ENCODE data around the gene DHPS.

Gene DHPS

DNA sequence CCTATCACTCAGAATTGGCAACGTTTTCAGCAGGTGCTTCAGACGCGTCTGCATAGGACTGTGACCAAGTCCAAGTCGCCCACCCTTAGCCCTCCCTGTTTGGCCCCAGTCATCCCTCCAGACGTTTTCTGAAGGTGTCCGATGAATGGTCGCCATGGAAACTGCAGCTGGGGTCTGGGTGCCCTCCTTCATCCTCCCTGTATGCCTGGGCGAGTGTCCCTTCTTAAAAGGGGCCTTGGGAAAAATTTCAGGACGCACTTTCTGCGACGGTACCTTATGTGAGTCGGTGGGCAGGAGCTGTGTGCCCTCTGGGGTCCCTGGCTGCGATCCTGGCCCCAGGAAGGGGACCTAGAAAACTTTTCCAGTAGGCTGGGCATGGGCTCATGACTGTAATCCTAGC, 40.2 kb downstream of the DHPS start:
- no peak for DNase-seq

DNA sequence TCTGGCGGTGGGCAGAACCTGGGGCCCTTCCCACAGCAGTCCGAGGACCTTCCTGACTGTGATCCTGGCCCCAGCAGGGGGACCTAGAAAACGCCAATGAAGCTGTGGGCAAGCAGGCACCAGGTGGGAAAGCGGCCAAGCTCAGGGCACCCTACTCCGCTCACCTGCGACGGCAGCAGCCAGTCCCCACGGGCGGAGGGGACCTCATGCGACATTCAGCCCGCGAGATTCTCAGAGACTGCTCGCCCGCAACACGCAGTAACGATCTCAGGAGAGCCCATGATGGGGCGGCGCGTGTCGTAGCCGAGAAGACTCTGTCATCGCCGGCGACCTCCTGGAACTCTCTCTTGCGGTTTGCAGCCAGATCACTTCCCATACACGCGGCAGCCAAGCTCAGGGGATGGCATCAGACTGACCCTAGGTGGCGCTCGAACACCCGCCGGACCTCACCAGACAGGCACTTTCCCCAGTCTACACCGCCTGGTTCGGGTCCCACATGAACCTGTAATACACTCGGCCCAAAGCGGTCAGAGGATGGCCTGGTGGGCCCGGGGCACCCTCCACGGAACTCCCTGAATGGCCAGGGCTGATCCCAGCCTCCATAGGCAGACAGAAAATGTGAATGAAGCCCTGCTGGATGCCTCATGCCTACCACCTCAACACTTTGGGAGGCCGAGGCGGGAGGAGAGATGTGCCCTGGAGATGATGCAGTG, 41.6 kb downstream of the DHPS start:
- peak; percentile 94 for DNase-seq

- no peak for DNase-seq
Observed at GRCh38 chr19:12638611-12639182, 43.0 kb downstream of the DHPS start.

DNA sequence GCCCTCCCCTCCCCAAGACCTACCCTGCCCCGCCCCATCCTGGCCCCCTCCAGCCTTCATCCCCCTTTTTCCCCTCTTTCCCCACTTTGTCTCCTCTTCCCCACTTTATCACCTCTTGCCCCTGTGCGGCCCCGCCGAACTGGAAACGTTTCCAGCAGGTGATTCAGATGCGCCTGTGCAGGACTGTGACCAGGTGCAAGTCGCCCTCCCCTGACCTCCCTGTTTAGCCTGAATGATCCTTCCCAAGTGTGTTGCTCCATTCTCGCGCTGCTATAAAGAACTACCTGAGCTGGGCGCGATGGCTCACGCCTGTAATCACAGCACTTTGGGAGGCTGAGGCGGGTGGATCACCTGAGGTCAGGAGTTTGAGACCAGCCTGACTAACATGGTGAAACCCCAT, 45.0 kb downstream of the DHPS start:
- DNase-seq, result no peak

GRCh38 chr19:12629215-12629614, 52.5 kb downstream of the DHPS start:
- no peak for DNase-seq

- DNase-seq, result no peak
Observed at GRCh38 chr19:12628040-12629022, 53.3 kb downstream of the DHPS start.

GRCh38 chr19:12626958-12627357, 54.7 kb downstream of the DHPS start:
- DNase-seq, result no peak
